Activated T-helper 9 cell treated with anti-CD3 and anti-CD28 coated beads, Interleukin-2, amount 50 U/mL, for 16 hours (primary cell): Measurements from ENCODE around the gene GSG1L2.

Experiments
- DNase-seq: peaks from one replicate; pipeline ENCODE4 v3.0.0-alpha.2; 2020; ENCODE audit warnings: low read depth

GSG1L2 gene

DNA sequence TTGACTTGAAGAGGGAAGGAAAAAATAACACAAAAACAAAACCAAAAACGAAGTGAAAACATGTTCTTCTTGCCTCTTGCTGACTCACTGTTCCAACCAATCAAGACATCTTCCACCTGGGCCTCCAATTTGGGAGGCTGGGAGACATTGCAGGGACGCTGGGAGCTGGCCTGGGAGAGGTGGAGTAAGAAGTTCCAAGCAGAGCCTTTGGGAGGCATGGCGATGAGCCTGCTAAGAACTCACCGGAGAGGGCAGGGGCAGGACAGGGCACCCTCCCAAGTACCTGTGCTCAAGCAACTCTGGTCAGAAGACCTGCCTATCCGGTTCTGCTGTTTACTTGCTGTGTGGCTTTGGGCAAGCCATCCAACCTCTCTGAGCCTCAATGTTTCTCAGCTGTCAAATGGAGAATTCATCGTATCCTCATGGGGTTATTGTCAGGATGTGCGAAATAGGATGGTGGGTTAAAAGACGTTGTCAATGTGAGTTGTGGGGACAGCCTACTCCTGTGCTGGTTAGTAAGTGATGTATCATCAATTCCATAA, 3.0 kb upstream of the GSG1L2 start:
- DNase-seq = no peak

DNA sequence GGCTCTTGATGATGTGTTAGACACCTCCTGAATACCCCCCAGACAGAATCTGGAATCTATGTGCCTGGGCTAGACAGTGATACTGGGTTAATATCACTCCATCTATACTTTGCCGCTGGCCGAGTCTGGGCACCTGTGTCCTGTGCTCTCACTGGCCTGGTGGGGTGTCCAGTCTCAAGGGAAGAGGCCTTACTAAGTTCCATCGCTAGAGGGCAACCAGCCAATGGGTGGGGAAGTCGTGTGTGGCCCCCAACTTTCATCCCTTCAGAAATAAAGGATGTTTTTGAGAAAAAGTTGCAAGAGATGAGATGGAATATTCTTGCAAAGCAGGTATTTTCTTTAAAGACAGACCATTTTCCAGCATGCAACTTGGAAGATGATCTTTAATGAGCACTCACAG, 2.2 kb upstream of the GSG1L2 start:
- DNase-seq = no peak

DNA sequence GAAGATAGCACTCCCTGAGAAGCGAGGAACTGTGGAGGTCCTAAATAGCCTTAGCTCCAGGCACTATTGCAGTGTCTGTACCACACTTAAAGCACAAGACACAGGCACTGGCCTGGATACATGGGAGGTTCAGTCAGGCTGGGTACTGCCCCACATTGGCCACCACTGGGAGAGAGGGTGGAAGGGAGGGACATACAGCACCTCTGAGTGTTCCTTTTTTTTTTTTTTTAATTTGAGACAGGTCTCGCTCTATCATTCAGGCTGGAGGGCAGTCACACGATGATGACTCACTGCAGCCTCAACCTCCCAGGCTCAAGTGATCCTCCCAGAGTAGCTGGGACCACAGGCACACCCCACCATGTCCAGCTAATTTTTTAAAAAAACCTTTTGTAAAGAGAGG, 1.4 kb downstream of the GSG1L2 start:
- DNase-seq = no peak

DNA sequence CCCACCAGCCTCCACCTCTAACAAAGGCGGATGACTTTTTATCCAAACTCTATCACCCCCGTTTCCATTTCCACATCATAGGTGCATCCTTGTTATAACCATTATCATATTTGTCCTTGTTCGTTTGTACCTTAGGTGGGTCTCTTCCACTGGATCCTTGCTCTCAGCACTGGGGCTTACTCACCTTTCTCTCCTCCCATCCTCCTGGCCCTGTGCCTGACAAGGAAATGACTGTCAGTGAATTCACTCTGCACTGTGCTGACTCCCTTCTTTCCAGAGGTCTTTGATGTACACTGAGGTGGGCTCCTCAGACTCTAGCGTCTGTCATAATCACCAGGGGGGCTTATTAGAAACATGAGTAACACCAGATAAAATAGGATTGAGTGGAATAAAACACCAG, 3.1 kb downstream of the GSG1L2 start:
- no peak for DNase-seq

DNA sequence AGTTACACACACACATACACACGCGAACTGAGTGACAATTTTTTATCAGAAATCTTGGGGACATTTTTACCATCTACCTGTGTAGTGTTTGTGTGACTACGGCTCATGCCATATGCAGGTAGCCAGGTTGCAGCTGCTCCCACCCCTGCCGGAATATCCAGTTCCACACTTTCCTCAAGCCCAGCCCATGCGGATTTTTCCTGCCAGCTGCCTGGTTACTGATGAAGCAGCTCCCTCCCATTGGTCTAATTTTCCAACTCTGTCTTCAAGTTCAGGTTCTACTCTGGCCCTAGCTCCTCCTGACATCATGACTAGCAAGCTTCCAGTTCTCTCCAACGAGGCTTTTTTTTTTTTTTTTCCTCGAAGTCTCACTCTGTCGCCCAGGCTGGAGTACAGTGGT, 4.8 kb downstream of the GSG1L2 start:
- no peak for DNase-seq

DNA sequence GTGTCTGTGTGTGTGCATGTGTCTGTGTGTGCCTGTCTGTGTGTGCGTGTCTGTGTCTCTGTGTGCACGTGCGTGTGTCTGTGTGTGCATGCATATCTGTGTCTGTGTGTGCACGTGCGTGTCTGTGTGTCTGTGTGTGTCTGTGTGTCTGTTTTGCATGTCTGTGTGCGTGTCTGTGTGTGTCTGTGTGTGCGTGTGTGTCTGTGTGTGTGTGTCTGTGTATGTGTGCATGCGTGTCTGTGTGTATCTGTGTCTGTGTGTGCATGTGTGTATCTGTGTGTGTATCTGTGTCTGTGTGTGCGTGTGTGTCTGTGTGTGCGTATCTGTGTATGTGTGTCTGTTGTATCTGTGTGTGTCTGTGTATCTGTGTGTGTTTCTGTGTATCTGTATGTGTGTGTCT, 5.4 kb downstream of the GSG1L2 start:
- no peak for DNase-seq

DNA sequence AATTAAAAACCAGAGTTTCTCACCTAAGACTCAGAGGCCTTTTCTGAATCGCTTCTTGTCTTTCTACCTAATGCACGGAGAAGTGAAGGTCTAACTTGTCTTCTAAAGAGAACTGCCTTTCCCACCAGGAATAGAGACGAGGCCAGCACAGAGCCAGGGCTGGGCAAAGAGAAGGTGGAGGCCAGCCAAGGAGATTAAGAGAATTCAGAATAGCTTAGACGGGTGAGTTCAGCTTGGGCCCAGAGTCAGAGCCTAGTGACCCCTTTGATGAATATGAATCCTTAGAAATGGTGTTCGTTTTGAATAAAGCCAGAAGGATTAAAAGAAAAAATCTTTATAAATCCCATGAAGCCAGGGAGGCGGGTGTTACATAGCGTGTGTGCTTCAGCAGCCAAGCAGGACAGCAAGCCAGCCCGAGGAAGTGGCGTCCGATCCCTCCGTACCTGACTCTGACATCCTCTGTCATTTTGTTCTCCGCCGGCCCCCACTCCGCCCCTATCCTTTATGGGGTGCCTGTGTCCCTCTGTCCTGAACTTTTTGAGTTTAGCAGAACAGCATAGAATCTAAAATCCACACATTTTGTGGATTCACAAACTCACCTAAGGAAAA, 7.4 kb downstream of the GSG1L2 start:
- no peak for DNase-seq

DNA sequence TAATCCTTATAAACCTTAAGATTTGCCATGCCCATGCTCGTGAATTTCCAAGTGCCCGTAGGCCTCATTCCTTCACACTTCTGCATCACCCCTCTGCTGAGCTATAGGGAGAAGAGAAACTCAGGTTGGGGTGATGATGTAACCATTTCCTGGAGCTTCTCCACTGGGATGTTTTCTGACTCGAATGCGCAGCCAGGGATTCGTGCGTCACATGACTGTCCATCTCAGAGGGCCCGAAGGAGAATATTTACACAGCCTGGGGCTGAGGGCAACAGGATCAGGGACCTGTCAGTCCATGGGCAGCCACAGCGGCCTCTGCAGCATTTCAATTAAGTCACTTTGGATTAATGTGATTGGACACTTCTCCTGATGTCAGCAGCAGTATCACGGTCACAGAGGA, 8.7 kb downstream of the GSG1L2 start:
- DNase-seq = no peak

DNA sequence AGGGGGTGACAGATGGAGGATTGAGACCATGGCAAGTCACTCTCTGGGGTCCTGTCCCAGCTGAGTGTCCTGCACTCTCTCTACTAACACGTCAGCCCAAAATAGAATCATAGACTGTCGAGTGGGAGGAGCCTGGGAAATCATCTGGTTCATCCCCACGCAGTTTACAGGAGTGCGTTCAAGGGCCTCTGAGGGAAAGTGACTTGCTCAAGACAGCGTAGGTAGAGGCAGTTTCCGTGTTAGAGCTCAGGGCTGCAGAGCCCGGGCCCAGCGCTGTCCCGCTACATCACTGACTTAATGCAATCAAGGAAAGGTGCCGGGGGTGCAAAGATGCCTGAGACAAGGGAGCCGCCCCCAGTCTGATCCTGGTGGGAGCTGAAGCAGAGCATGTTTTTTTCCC, 10.3 kb downstream of the GSG1L2 start:
- DNase-seq = no peak

DNA sequence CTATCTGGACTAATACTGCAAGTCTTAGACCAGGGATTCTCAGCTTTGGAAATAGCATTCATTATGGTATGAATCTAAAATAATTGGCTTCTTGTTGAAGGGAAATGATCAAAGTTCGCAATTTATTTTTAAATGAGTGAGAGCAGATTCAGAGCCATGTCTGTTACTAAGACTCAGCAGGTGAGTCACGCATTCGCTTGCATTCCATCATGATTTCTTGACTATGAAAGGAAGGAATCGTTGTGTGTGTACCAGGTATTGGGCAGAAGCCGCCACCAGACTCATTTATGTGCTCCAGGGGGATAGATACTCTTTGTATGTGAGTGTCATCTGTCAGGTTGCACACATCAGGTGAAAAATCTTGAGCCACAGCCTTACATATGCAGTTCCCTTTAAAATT, 10.8 kb downstream of the GSG1L2 start:
- DNase-seq = no peak

DNA sequence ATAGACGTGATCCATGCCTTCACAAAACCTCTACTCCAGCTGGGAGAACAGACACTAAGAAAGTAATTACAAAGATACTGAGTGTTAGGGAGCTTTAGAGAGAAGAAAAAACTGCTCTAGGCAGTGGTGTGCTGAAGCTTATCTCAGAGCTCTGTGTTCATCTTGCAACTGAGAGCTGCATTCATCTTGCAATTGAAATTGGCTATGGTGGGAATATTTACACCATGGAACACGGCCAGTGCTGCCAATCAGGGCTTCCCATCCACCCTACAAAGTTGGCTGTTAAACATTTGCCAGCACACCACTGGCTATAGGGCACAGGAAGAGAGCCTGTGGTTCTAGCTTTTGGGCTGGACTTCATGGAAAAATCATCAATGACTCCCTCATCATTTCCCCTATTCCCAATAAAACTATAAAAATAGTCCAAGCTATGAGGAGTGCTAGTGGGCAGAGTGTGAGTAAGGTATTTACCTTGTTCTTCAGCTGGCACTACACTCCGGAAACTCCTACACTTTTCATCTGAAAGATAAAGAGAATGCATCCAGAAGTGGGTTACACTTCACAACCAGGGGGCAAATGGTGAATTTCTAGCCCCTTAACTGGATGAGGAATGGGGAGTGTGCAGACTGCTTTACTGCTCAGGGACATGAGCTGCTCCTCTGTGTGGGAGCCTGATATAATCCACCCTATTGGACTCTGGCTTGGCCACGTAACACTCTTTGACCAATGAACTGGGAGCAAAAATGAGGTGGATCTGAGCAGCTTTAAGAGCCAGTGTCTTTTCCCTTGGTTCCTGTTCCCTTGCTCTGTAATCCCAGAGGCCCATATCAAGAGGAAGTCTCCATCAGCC, 11.6 kb downstream of the GSG1L2 start:
- no peak for DNase-seq

DNA sequence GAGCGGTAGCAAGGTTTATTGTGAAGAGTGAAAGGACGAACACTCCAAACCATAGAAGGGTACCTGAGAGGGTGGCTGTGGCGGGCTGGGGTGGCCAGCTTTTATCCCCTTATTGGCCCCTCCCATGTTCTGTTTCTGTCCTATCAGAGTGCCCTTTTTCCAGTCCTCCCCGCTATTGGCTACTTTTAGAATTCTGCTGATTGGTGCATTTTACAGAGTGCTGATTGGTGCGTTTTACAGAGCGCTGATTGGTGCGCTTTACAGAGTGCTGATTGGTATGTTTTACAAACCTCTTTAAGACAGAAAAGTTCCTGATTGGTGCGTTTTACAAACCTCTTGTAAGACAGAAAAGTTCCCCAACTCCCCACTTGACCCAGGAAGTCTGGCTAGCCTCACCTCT, 12.5 kb downstream of the GSG1L2 start:
- DNase-seq = no peak

DNA sequence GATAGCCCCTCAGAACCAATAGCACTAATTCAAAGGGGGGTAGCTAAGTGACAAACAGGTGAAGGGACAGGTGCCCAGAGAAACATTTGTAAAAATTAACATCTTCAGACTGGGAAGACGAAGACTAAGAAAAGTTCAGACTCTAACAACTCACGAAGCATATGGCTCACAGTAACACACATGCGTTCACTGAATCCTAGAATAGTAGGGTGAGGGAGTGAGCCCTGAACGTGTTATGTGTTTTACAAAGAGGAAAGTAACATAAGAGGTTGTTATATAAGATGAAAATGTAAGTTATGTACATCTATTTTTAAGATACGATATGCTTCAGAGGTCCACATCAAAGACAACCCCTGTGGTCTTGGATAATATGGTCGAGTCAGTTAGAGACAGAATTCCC, 15.2 kb downstream of the GSG1L2 start:
- DNase-seq = no peak

DNA sequence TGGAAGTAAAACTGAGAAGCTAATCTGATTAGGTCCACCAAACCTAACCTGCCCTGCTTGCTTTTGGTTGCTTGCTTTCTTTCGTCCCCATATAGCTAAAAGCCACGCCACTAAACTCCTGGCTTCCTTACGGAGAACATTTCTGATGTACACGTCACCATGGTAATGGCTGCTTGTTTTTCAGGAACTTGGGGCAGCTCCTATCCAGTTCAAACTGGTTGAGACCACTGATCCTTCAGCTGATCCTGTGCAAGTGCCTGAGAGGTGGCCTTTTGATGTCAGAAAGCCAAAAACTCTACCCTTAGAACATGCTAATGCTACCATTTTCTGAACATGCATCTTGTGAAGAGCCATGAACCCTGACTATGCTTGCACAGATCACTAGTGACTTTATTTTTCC, 16.1 kb downstream of the GSG1L2 start:
- DNase-seq = no peak

DNA sequence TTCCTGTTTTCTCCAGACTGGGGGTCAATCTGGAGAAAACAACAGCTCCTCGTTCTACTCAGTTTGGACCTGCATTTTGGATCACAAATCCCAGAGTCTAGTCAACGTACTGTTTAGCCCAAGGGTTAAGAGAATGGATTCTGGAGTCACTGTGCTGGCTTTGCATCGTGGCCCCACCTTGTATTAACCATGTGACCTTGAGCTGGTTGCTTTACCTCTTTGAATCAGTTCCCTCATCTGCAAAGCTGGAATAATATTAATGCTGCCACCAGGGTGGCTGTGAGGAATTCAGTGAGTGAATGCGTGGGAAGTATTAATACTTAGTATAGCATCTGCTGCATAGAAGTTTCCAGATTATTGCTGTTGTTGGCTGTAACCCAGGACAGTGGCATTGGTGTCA, 19.2 kb downstream of the GSG1L2 start:
- DNase-seq = no peak

DNA sequence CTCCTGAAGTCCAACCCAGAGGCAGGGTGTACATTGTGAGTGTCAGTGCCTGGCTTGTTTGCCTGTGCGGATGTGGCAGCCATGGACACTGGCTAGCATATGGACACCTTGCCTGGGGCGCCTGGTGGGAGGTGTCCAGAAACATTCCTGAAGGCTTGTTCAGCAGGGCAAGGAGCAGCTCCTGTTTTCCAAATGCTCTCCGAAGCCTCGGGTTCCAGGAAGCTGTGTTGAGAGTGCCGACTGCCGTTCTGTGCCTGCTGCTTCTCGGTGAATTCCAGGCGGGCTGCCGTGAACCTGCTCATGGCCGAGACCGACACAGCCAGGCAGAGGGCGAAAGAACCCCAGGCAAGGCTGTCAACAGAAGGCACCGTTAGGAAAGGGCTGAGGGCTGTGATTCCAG, 19.6 kb downstream of the GSG1L2 start:
- DNase-seq = no peak

DNA sequence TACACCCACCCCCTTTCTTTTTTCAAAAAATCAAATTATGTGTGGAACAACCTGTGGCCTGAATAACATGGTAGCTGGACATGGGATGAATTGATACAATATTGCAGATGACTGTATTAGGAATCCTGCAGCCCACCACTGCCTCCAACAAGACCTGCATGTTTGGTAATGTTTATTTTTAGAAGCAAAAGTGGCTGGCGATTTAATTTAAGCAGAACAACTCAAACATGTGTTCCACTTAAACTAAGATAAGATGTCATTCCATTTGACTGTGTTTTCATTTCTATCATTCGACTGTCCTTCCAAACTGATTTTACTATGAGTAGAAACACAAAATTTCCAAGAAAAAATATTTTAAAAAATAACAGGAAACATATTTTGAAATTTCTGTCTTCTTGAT, 20.4 kb downstream of the GSG1L2 start:
- DNase-seq = no peak

DNA sequence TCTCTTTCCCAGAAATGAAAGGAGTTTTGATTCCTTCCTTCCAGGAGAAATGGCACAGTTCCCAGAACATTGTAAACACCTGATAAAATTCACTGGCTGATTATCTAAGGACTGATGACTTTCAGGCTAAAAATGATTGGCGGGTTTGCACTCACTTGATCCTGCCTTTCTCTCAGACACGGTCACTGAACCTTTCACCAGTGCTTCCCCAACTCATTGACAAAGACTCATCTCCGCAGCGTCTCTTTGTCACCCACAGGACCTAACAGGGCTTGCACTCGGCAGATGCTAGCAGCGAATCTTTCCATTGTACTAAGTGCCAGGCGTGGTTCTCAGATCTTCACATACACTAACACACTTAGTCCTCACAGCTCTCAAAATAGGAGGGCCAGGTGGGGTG, 23.2 kb downstream of the GSG1L2 start:
- DNase-seq = no peak

DNA sequence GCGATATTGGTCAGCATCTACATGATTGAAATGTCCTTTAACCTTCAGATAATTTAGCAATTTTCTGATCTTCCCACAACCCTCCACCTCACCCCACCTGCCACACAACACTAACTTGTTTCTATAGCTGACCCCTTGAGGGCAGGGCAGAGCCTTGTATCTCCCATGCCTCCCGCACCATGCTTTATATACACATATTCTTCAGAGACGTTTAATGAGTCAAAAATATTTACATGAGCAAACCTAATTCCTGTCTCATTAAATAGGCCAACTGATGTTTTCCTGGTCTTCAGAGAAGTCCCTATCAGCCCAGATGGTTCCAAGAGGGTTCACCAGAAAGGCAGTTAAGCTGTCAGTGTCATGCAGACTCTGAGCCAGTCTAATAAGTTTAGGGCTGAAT, 23.9 kb downstream of the GSG1L2 start:
- DNase-seq = no peak

DNA sequence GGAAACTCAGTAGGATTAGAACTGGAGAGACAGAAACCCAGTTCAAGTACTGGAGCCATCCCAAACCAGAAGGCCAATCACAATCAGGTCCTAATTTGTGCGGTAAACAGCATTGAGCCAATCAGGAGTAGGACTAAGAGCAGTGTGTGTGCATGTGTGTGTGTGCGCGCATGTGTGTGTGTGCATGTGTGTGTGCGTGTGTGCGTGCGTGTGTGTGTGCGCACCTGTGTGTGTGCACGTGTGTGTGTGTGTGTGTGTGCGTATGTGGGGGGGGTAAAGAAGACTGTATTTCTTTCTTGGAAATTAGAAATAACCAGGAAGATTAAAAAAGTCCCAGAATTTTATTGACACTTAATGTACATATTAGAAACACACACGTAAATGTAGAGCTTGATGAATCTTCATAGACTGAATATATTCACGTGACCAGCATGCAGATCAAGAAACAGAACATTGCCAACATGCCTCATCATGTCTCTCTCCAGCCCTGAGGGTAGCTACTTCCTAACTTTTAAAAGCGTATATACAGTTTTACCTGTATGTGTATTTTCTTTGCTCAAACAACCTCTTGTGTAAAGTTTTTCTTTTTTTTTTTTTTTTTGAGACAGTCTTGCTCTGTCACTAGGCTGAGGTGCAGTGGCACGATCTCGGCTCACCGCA, 29.6 kb downstream of the GSG1L2 start:
- DNase-seq = no peak

DNA sequence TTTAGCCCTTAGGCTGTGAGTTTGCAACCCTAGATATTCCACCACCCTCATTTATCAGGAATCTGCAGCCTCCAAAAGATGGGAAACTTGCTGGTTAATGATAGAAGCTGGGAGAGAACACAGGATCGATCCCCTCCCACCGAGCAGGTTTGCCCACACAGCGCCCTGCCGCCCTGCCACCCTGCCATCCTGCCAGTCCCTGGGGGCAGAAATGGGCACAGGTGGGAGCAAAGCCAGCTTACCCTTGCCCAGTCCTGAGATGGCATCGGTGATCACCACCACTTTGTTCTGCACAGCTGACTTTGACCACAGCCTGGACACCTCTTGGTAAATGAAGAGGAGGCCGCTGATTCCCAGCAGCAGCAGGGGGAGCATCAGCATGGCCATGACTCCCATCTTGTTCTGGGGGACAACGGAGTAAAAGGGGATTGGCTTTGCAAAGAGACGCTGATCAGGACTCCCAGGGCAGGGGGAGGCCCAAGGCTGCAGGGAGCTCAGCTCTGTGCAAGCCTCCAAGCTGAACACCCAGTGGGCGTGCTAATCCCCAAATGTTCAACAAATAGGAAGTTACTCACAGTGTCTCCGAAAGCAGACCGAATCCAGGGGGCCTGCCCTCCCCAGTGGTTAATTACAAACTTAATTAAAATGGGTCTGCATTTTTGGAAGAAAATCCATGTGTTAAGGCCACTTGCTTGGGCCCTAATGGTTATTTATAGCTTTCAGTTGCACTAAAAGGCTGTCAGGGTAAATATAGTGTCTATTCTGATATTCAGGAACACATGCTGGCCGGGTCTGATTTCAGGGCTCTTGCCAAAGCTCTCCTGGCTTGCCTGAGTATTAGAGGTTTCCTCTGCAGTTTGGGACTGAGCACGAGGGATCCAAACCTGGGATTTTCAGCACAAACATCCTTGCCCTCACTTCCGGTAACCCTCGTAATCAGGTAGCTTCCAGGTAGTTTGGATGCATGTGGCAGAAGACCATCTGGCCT, 30.7 kb downstream of the GSG1L2 start, which contains the start of gene DHRS7C:
DHRS7C (minus strand) TSS at position 704 of the 988 bp plus-strand sequence; CDS start at position 396, 308 bp downstream.
- no peak for DNase-seq

DNA sequence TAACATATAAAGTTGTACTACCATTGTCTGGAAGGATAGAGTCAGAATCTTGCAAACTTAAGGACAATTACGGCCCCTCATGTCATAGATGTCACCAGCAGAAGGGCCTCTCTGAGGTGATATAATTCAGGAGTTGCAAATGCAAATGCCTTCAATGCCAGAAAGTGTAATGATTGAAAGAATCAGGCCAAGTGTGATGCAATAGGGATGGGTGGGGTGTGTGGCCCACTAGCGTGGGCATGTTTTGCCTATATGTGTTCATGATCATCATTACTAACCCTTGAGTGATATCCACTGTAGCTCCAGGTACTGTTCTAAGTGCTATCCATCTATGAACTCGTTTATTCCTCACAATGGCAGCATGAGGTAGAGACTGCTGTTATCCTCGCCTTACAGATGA, 31.6 kb downstream of the GSG1L2 start:
- no peak for DNase-seq
